ENCODE measurements around the gene CMTM3.

- TF ChIP-seq, protein P1, sequence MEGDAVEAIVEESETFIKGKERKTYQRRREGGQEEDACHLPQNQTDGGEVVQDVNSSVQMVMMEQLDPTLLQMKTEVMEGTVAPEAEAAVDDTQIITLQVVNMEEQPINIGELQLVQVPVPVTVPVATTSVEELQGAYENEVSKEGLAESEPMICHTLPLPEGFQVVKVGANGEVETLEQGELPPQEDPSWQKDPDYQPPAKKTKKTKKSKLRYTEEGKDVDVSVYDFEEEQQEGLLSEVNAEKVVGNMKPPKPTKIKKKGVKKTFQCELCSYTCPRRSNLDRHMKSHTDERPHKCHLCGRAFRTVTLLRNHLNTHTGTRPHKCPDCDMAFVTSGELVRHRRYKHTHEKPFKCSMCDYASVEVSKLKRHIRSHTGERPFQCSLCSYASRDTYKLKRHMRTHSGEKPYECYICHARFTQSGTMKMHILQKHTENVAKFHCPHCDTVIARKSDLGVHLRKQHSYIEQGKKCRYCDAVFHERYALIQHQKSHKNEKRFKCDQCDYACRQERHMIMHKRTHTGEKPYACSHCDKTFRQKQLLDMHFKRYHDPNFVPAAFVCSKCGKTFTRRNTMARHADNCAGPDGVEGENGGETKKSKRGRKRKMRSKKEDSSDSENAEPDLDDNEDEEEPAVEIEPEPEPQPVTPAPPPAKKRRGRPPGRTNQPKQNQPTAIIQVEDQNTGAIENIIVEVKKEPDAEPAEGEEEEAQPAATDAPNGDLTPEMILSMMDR (IDR thresholded peaks at IDR 0.05; ENCODE audit: low read length), result no peak
- TF ChIP-seq EZH2 (IDR thresholded peaks at IDR 0.05; ENCODE audit: borderline replicate concordance, low read length), result no peak
These were observed 28.2 kb upstream of the CMTM3 start for GRCh38 chr16:66576296-66576695.

Data from OCI-LY1 (cell line).